HG02884 (cell line): ENCODE measurements around the gene TRMT61A.

ENCODE experiments used
- ATAC-seq: cut with Tn5 transposase; IDR thresholded peaks from one replicate; pipeline ENCODE4 v1.9.1; 2021; ENCODE audit warnings: mild to moderate bottlenecking, moderate library complexity; ENCODE audit not compliant: unreplicated experiment

TRMT61A gene

DNA sequence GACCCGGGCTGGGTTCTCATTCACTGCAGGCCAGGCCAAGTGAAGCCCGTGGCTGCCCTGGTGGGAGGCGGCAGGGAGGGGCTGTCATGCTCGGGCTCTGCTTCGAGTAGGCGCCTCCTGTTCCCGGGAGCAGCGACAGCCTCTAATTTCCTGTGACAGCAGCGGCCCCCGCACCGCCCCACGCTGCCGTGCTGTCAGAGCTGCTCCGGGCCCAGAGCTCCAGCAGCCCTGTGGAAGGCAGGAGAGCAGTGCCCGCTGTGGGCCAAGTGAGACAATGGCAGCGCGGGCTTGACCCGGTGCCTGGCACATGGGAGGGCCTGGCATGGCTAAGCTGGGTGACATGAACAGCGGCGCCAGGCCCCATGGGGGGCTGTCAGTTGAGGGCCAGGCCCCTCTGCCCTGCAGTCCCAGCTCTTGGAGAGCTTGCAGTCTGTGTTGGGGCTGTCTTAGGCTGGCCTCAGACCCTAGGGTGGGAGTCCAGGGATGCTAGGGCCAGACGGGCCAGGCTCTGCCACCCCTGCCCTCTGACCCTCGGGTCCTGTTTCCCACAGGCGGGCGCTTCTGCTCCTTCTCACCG lies 5.1 kb downstream of the TRMT61A start:
- no peak for ATAC-seq

DNA sequence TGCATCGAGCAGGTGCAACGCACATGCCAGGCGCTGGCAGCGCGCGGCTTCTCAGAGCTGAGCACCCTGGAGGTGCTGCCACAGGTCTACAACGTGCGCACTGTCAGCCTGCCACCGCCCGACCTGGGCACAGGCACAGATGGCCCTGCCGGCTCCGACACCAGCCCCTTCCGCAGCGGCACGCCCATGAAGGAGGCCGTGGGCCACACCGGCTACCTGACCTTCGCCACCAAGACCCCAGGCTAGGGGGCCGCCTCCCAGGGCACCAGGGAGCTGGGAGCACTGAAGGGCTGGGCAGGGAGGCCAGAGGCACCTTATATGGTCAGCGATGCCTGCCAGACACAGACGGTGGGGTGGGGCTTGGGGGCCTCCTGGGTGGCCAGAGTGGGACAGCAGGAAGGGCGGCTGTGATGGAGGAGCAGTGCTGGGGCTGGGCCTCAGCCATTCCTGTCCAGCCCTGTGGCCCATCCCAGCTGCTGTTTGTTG lies 5.6 kb downstream of the TRMT61A start:
- ATAC-seq = no peak

DNA sequence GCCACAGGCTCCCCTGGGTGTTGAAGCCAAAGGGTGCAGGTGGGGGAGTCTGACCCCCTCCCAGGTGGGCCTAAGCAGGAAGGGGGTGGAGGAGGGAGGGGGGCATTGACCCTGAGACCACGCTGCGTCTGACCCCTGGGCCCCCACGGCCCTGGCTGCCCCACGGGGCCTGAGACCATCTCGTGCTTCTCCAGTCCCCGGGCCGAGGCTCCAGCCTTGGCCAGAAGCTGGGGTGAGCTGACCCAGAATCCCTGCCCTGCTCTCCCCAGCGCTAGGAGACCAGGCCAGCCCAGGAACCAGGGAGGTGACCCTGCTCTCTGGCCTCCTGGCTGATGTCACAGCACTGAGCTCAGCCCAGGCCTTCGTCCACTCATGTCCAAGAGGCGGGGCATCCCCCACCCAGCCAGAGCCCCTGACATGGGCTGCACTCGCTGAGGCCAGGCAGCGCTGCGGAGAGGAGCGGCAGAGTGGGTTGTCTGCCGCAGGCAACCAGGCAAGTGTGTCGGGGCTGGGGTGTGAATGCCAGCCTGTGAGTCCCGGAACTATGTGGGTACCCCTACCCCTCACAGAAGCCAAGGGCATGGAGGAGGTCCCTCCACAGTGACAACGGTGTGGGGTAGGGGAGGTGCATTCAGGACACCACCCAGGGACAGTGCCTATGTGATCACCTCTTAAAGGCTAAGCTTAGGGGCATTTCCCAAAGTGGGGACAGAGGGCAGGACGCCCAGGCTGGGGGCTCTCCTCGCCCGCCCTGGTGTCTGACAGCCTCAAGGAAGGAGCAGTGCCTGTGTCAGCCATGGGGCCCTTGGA lies 6.3 kb downstream of the TRMT61A start:
- no peak for ATAC-seq

DNA sequence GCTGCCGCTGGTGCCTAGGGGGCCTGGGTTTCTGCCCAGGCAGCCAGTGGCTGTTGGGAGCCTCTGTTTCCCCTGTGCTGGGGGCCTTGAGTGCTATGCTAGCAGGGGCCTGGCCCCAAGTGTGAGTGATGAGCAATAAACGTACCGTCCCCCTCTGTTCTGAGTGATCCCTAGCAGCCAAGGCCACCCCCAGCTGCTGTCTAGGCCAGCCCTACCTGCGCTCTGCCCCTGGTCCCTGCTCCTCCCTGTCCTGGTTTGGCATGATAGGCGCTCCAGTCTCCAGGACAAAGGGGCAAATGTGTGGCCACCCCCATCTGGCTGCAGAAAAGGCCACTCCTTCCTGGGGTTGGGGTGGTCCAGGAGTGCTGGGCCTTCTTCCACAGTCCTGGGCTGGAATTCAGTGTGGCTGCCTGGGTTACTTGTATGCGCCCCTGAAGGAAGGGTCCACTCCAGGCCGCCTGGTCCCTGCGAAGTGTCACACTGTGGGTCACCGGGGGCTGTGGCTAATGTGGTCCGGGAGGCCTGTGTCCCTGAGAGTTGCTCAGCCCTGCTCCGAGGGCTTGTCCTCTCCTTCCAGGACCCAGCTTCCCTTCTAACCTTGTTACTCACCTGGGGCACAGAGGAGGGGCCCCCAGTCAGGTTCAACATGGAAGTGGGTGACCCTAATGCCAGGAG lies 7.0 kb downstream of the TRMT61A start:
- no peak for ATAC-seq

DNA sequence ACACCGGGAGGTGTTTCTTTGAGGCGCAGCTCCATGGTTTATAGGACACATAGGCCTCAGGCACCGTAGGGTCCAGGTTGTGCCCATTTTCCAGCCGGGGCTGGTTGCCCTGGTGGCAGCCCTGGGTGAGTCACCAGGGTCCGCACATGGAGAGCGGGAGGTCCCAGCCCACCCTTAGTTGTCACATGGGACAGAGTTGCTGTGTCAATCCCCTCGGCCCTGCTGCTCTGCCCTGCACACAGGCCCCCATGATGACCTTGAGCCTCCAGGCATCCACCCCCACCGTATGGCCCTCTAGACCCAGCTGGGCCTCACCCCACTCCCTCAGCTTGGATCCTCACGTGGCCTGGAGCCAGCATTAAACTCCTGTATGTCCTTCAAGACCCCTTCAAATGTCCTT lies 7.7 kb downstream of the TRMT61A start:
- no peak for ATAC-seq

DNA sequence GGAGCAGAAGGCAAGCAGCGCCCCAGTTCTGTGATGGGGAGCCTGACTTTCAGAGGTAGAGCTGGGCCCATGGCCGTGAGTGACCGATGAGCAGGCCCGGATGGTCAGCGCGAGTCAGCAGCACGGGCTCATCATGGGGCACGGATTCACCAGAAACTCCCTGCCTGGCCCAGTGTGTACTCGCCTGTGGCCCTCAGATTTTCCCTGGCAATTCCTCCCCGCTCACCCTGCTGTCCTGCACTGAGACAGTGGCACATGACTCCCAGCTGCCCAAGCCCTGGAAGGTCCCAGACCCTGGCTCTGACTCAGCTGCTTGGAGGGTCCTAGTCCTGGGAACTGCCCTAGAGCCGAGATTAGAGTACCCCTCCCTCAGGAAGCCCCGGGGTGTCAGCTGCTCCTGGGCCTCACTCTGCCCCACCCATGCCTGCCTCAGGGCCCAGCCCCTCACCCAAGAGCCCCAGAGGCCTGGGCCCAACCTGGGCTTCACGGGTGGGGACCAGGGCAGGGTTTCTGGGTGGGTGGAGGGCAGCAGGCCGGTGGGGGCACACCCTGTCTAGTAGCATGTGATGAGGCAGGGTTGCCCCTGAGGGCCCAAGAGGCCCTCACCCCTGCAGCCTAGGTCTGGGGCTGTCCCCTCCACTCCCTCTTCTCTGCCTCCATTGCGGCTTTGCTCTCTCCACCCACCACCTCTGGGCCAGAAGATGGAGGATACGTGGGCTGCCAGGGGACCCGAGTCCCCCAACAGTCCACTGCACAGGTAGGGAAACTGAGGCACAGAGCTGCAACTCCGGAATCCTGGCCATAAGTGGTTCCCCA lies 8.4 kb downstream of the TRMT61A start:
- no peak for ATAC-seq

DNA sequence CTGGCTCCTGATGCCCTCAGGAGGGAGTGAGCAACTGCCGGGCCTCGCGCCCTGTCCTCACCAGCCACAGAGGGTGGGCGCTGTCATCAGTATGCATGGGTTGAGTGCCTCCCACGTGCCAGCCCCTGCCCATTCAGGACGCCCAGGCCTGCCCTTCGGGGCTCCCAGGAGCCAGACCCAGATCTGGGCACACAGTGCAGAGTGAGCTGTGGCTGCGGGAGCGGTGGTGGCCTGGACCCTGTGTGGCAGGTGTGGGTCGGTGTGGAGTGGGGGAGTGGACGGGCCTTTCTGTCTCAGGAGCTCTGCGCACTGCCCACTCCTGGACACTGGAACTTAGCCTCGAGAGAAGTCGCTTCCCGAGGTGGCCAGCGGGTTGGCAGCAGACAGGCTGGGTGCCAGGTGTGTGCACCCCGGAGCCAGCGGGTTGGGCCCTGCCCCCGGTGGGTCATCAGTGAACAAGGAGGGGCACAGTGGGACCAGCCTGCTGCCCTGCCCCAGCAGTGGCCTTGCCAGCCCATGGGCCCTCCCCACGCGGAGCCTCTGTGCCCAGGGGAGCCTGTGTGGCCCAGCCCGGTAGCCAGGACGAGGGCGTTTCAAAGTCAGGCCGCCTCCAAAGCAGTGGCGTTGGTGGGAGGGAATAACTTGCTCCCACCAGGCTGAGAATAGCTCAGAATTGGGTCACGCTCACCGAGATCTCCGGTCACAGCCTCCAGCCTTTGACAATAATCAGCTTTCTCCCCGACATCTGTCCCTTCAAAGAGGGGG lies 9.5 kb downstream of the TRMT61A start:
- no peak for ATAC-seq

DNA sequence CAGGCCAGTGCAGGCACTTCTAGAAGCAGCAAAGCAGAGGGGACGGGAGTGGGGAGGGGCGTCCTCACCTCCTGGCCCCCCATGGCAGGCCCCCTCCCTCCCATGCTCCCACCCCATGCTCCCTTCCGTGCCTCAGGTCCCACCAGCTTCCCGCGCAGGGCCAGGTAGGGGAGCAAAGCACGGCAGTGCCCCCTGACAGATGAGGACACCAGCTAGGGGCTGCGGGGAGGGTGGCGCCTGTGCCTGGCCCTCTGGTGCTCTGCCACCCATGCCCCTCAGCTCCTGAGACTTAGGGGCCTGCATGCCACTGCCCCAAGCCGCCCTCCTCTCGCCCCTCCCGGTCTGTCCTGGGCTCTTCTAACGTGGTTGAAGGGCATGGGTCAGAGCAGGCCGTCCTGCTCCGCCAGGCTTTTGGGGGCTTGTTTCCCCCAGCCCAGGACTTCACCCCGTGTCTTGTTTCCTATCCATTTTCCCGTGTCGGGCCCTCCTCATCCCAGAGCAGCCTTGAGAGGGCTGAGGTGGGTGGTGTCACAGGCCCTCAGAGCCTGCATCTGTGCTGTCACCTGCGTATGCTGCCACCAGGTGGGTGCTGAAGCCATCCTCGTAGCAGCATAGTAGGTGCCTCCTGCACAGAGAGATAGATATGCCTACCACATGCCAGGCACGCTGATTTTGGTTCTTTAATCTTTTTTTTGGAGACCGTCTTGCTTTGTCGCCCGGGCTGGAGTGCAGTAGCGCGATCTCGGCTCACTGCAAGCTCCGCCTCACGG lies 10.2 kb downstream of the TRMT61A start:
- ATAC-seq = no peak

DNA sequence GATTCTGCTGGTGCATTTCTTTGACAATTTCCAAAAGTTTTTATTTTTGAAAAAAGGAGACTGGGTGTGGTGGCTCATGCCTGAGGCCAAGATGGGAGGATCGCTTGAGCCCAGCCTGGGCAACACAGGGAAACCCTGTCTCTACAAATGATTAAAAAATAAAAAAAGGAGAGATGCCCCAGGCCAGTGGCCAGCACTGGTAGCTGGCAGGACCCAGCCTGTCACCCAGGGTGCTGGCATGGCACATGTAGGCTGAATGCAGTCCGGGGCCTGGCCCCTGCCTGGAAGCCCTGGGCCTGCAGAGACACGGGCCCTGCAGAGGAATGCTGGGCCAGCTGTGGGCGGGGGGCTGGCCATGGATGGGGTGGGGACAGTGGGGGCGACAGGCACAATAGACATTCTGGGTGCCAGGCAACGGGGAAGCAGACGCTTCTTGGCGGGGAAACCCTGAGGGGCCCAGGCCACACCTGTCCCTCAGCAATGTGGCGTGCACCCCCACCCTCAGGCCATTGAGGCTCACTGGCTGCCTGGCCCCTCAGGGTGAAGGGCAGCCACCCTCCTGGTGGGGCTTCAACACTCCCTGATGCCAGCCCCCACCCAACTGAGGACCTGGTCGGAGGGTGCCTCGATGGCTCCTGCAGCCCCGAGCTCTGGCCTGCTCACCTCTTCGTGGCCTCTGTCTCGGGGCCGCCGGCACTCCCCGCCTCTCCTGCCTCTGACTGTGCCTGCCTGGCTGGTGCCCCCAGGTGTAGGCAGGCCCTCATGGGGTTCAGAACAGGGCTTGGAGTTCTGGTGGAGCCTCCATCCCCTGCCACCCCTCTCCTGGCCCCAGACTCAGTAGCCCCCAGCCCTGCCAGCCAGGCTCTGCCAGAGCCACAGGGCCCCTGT lies 12.1 kb downstream of the TRMT61A start:
- no peak for ATAC-seq

DNA sequence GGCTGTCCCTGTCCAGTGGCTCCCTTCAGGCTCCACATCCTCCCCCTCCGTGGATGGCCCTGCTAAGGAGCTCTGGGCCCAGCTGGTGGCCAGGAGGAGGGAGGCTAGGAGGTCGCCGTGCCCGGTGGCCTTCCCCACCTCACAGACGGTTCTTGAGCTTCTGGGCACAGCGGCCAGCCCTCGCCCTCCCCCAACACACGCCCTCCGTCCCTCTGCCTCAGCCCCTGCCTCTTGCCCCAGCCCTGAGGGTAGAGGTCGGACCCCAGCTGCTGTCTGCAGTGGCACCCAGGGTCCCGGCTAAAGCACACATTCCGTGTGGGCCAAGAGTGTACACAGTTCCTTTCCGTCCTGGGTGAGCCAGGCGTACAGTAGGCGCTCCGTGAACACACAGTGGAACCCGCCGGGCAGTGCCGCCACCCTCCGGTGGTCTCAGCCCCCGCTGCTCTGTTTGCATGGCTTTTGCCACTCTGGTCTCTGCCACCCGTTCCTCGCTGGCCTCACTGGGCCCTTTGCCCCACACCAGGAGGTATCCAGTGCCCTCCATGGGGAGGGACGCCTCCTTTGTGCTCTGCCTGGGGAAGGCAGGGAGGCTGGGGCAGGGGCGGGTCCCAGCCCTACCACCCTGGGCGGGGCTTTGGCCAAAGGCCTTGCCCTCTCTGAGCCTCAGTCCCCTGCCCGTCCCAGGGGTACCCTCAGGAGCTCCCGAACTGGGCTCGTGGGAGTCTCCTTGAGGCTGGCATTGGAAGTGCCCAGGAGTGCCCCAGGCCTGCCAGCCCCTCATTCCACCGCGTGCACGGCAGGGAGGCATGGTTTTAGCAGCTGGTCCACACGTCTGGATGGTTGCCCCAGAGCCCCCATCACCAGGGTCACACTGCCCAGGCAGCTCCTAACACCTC lies 13.0 kb downstream of the TRMT61A start:
- no peak for ATAC-seq

DNA sequence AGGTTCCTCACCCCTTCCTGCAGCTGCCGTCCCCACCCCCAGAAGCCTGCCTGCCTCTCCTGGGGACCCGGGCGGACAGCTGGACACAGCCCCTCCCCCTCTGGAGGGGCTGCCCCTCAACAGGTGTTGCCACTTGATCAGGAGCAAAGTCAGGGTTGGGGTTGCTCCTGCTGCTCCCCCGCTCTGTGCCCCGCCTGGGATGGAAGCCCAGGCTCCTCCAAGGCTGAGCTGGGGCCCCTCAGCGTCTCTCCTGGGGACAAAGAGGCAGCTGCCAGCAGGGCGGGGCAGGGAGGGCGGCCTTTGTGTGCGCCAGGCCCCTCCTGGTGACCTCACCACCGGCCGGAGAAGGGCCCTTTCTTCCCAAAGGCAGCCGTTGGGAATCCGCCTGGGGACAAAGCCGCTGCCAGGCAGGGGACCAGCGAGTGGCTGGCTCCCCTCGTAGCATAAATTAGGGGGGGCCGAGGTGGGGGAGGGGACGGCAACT lies 13.7 kb downstream of the TRMT61A start:
- no peak for ATAC-seq

DNA sequence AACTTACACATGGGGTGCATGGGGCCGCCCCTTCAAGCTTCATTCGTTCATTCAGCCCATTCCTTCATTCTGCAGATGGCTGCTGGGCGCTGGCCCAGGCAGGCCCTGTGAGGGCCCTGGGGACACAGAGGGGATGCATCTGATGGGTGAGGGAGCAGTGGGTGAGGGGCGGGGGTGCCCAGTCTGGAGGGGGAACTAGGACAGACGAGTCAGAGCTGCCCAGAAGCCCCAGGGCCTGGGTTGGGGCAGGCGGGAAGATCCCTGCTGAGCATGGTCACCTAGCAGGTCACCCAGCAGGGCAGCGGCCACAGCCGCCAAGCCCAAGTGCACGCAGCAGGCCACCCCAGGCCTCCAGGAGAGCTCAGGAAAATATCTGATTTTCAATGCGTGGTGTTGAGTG lies 14.1 kb downstream of the TRMT61A start:
- no peak for ATAC-seq

DNA sequence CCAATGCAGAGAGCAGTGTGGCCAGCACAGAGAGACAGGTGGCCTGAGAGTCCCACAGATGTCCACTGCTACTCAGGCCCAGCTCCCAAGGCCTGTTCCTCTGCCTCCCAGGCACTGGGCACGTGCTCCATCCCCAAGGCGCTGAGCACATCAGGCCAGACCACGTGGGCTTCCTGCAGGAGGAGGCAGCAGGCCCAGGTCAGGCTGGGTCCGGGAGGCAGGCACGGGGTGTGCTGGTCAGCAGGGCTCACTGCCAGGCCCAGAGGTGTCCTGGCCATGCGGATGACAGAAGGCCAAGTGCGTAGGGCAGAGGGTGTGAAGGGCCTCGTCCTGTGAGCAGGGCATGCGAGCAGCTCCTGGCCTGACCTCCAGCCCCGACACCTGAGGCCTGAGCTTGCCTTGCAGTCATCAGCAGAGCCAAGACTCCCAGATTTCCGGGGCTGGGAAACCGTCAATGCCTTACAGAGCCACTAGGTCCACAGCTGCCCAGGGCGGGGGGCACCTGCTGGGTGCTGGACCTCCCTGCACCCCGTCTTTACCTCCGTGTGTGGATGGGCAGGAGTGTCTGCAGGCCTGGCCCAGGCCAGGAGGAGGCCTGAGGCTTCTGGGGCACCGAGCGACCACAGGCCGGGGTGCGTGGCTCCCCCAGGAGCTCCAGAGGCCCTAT lies 14.9 kb downstream of the TRMT61A start:
- ATAC-seq = no peak

DNA sequence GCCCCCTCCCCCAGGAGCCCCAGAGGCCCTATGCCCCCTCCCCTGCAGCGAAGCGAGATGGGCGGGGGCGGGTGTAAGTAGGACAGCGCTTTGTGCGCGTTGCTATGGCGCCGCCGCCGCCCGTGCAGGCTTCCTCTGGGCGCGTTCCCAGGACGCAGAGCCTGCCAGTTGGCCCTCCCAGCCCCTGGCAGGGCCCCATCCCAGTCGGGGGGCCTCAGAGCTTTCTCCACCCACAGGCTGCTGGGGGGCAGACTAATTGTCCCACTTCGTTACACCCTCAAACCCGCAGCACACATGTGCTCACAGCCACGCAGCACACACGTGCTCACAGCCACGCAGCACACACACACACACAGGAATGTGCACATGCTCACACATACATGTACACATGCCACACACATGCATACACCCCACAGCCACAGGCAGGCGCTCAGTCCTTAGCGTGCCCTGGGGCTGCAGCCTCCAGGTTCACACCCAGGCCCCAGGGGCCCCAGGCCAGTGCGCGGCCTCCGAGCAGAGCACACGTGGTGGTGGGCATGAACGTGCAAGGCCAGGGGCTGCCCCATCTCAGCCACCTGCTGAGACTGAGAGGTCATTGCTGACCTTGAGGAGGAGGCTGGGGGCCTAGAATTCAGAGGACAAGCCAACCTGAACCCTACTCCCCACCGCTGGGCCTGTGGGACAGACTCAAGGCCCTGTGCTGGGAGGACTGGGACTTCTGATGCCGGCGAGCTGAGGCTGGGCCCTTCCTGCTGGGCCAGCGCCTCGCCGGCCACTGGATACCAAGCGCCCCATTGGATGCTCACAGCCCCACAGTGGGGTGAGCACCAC lies 15.6 kb downstream of the TRMT61A start:
- ATAC-seq = no peak

DNA sequence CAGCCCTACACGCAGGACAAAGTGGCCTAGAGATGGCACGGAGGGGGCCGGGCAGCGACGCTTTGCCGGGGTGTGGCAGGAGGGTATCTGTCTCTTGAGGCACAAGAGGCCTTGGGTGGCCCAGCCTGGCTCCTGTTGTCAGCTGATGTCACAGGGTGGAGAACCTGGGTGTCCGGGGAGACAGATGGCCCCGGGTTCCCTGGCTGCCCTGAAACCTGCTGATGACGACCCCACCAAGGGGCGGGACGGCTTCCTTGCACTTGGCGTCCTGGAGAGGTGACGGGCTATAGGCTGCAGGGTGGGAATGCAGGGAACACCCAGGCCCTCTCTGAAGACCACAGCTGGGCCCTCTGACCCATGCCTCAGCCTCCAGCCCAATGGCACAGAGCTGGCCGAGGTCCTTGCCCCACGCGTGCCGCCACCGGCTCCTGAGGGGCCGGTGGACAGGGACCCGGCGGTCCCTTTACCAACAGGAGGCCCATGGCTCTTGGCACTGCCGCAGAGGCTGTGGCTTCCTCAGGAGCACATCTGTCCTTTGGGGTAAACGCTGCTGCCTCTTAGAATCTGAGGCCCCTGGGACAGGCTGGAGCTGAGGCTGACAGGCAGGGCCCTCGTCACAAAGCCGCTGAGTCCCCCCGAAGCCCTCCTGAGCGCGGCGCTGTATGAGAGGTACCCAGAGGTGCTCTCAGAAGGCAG lies 16.4 kb downstream of the TRMT61A start:
- no peak for ATAC-seq
